Measurements from ENCODE around the gene DLGAP1.

Gene DLGAP1

DNA sequence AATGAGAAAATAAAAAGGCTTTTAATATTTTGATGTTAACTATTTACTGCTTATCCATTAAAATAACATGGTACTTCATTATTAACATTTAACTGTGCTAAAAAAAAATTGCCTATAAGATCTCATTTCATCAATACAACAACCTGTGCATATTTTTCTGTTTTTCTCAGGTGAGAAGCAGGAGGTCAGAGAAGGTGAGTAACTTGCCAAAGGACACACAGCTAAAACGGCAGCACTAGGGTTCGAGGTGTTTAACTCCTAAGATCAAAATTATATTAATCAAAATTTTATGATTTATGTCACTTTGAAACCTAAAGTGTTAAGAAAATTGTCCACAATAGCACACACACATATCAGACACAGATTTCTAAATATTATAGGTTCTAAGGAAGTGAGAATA lies 639.1 kb downstream of the DLGAP1 start:
- H3K27ac ChIP-seq (ENCODE audit: low read length) = no peak overlapping the region

DNA sequence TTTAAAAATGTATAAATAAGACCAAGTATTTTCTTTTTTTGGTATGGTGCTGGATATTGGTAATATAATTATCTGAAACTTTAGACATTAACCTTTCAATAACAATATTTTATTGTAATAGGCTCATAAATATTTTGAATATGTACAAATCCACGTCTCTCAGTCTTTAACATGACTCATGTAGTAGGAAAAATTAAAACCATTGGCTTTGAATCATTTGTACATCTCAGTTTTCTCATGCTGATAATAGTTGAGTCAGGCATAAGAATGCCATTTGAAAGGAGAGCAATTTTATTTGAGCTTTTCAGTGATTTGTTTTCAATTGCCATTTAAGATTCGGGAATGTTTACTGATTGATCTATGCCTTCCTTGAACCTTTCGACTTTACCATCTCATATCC lies 640.3 kb downstream of the DLGAP1 start:
- TF ChIP-seq EZH2phosphoT487 (IDR thresholded peaks at IDR 0.05; ENCODE audit: low read depth) = no peak
- TF ChIP-seq, protein P1, sequence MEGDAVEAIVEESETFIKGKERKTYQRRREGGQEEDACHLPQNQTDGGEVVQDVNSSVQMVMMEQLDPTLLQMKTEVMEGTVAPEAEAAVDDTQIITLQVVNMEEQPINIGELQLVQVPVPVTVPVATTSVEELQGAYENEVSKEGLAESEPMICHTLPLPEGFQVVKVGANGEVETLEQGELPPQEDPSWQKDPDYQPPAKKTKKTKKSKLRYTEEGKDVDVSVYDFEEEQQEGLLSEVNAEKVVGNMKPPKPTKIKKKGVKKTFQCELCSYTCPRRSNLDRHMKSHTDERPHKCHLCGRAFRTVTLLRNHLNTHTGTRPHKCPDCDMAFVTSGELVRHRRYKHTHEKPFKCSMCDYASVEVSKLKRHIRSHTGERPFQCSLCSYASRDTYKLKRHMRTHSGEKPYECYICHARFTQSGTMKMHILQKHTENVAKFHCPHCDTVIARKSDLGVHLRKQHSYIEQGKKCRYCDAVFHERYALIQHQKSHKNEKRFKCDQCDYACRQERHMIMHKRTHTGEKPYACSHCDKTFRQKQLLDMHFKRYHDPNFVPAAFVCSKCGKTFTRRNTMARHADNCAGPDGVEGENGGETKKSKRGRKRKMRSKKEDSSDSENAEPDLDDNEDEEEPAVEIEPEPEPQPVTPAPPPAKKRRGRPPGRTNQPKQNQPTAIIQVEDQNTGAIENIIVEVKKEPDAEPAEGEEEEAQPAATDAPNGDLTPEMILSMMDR (IDR thresholded peaks at IDR 0.05; ENCODE audit: low read depth, low read length) = no peak
- H3K4me2 ChIP-seq (ENCODE audit: low read length) = no peak overlapping the region
- H3K36me3 ChIP-seq (replicated peaks; ENCODE audit: low read depth, low read length) = no peaks in the 10 kb centered on the region
- H3K9ac ChIP-seq (ENCODE audit: low read length) = no peak overlapping the region
- no peaks in the 10 kb centered on the region for H3K4me1 ChIP-seq (ENCODE audit: low read length)
- H3K27me3 ChIP-seq (ENCODE audit: low read depth, low read length) = 0 out of 2 replicates have a peak, but pooled peaks cover 15% of the 10 kb centered on the region
- H3K79me2 ChIP-seq (ENCODE audit: low read length) = no peaks in the 10 kb centered on the region
- no peaks in the 10 kb centered on the region for H3K9me3 ChIP-seq (ENCODE audit: insufficient read depth, low read length)
- H2AFZ ChIP-seq (ENCODE audit: low read depth, low read length) = no peak overlapping the region
- no peak overlapping the region for H3K27ac ChIP-seq (ENCODE audit: low read length)
- H4K20me1 ChIP-seq (ENCODE audit: insufficient read depth, low read length) = no peaks in the 10 kb centered on the region
- no peak overlapping the region for H3K4me3 ChIP-seq (ENCODE audit: low read length)

More for the DNA sequence above, 639.1 kb downstream of the DLGAP1 start:
- TF ChIP-seq, protein P1 (IDR thresholded peaks at IDR 0.05; ENCODE audit: low read depth, low read length) = no peak
- TF ChIP-seq EZH2phosphoT487 (IDR thresholded peaks at IDR 0.05; ENCODE audit: low read depth) = no peak
- Histone ChIP-seq H3K9me3 (ENCODE audit: insufficient read depth, low read length) (no peaks in the 10 kb centered on the region), H3K4me3 (ENCODE audit: low read length) (no peak overlapping the region), H3K4me1 (ENCODE audit: low read length) (no peaks in the 10 kb centered on the region), H3K79me2 (ENCODE audit: low read length) (no peaks in the 10 kb centered on the region), H4K20me1 (ENCODE audit: insufficient read depth, low read length) (no peaks in the 10 kb centered on the region), H3K9ac (ENCODE audit: low read length) (no peak overlapping the region), H3K27me3 (ENCODE audit: low read depth, low read length) (0 out of 2 replicates have a peak, but pooled peaks cover 14% of the 10 kb centered on the region), H3K36me3 (replicated peaks; ENCODE audit: low read depth, low read length) (no peaks in the 10 kb centered on the region), H2AFZ (ENCODE audit: low read depth, low read length) (no peak overlapping the region), H3K4me2 (ENCODE audit: low read length) (no peak overlapping the region)

DNA sequence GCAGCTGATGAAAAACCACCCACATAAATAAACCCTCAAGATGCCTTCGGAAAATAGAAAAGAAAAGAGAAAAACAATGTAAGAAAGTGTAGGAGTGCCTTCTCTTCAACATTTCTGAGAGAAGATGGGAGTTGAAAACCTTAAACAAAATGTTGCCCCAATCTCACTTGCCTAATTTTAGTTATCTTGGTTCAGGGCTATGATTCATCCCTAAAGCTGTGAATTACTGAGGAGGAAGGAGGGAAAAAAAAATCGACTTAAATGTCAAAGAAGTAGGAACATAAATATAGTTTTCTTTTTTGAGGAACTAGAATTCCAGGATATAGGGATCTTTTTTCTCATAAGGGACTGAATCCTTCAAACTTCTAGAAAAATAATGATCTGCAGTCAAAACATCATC lies 644.8 kb downstream of the DLGAP1 start:
- TF ChIP-seq, protein P1 (IDR thresholded peaks at IDR 0.05; ENCODE audit: low read depth, low read length) = no peak
- no peak for TF ChIP-seq EZH2phosphoT487 (IDR thresholded peaks at IDR 0.05; ENCODE audit: low read depth)
- H3K9me3 ChIP-seq (ENCODE audit: insufficient read depth, low read length) = no peaks in the 10 kb centered on the region

DNA sequence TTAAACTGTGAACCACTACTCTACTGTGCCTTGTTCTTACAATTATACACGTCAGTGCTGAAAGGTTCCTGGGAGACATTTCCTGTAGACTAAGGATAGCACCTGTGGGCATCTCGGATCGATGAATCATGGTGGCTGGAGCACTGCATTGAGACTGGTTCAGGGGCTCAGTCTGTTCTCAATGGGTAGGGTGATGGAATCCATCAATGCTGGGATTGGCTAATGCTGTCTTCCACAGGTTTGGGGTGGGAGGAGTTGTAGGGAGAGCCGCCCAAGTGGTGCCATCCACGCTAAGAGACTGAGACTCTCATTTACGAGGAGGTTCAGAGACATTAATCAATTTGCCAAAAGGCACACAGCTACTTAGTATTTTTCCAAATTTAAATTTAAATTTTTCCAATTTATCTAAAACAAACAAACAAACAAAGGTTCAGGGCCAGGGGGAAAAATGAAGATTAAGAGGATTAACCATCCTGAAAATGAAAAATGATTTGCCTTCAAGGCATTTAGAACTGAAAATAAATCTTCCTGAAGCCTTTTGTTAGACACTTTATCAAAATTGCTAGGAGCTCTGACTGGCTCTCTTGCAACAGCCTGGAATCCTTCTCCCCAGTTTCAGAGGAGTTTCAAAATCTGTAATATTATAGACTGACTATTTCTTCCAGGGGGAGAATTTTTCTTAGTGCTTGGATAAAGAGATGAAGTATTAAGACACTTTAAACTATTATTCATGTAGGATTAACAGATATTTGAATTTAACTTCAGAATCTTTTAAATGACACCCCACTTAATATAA lies 645.9 kb downstream of the DLGAP1 start:
- H3K9ac ChIP-seq (ENCODE audit: low read length) = no peak overlapping the region
- H3K4me2 ChIP-seq (ENCODE audit: low read length) = no peak overlapping the region
- no peaks in the 10 kb centered on the region for H3K79me2 ChIP-seq (ENCODE audit: low read length)
- no peaks in the 10 kb centered on the region for H3K36me3 ChIP-seq (replicated peaks; ENCODE audit: low read depth, low read length)
- H3K4me3 ChIP-seq (ENCODE audit: low read length) = no peak overlapping the region
- H3K27me3 ChIP-seq (ENCODE audit: low read depth, low read length) = 0 out of 2 replicates have a peak, but pooled peaks cover 6% of the 10 kb centered on the region
- H3K9me3 ChIP-seq (ENCODE audit: insufficient read depth, low read length) = no peaks in the 10 kb centered on the region
- no peaks in the 10 kb centered on the region for H4K20me1 ChIP-seq (ENCODE audit: insufficient read depth, low read length)
- H3K4me1 ChIP-seq (ENCODE audit: low read length) = no peaks in the 10 kb centered on the region
- no peak overlapping the region for H3K27ac ChIP-seq (ENCODE audit: low read length)
- no peak overlapping the region for H2AFZ ChIP-seq (ENCODE audit: low read depth, low read length)
- no peak for TF ChIP-seq EZH2phosphoT487 (IDR thresholded peaks at IDR 0.05; ENCODE audit: low read depth)
- TF ChIP-seq, protein P1 (IDR thresholded peaks at IDR 0.05; ENCODE audit: low read depth, low read length) = no peak

More for the DNA sequence above, 644.8 kb downstream of the DLGAP1 start:
- no peaks in the 10 kb centered on the region for H3K4me1 ChIP-seq (ENCODE audit: low read length)
- H3K27ac ChIP-seq (ENCODE audit: low read length) = no peak overlapping the region
- no peaks in the 10 kb centered on the region for H3K79me2 ChIP-seq (ENCODE audit: low read length)
- no peaks in the 10 kb centered on the region for H4K20me1 ChIP-seq (ENCODE audit: insufficient read depth, low read length)
- no peak overlapping the region for H3K4me3 ChIP-seq (ENCODE audit: low read length)
- no peak overlapping the region for H3K9ac ChIP-seq (ENCODE audit: low read length)
- no peak overlapping the region for H3K4me2 ChIP-seq (ENCODE audit: low read length)
- H3K36me3 ChIP-seq (replicated peaks; ENCODE audit: low read depth, low read length) = no peaks in the 10 kb centered on the region
- H2AFZ ChIP-seq (ENCODE audit: low read depth, low read length) = no peak overlapping the region
- H3K27me3 ChIP-seq (ENCODE audit: low read depth, low read length) = 0 out of 2 replicates have a peak, but pooled peaks cover 6% of the 10 kb centered on the region
